ENCODE results near the gene AIFM1.

- TF ChIP-seq CTCF (IDR thresholded peaks at IDR 0.05; ENCODE audit: low read depth, low read length, missing input control) (no peak), YY1 (IDR thresholded peaks at IDR 0.05) (no peak), GABPA (IDR thresholded peaks at IDR 0.05 in 1 of 2, conservative IDR thresholded peaks at IDR 0.05 in 1 of 2) (no peak), TAF1 (conservative IDR thresholded peaks at IDR 0.05) (no peak), REST (IDR thresholded peaks at IDR 0.05) (no peak), MAX (IDR thresholded peaks at IDR 0.05) (no peak), RAD21 (IDR thresholded peaks at IDR 0.05) (no peak), JUND (IDR thresholded peaks at IDR 0.05) (no peak), ZBTB33 (IDR thresholded peaks at IDR 0.05) (no peak), RXRA (IDR thresholded peaks at IDR 0.05) (no peak), HNF4A (conservative IDR thresholded peaks at IDR 0.05) (no peak)
Observed at GRCh38 chrX:130083107-130083490, 82.5 kb downstream of the AIFM1 start.

All from liver (tissue), 3 donors.